A673 (cell line): Measurements from ENCODE around the gene NECTIN3.

Source experiments
- EZH2 ChIP-seq: fragments of 200-600 bp; sonication (generic); IDR thresholded peaks from 2 replicates; pipeline ENCODE4 v1.6.1; 2017; ENCODE audit warnings: borderline replicate concordance, low read depth, mild to moderate bottlenecking, mixed read lengths, antibody characterized with exemption, low read length; ENCODE audit not compliant: poor library complexity, severe bottlenecking
- TF ChIP-seq, protein P1 (sequence below): fragments of 300-800, 200-600 bp; sonication (generic); conservative IDR thresholded peaks from 2 replicates; pipeline ENCODE4 v1.5.1; 2017; ENCODE audit warnings: low read depth, mild to moderate bottlenecking, antibody characterized with exemption, low read length, moderate library complexity, mixed read lengths

DNA sequence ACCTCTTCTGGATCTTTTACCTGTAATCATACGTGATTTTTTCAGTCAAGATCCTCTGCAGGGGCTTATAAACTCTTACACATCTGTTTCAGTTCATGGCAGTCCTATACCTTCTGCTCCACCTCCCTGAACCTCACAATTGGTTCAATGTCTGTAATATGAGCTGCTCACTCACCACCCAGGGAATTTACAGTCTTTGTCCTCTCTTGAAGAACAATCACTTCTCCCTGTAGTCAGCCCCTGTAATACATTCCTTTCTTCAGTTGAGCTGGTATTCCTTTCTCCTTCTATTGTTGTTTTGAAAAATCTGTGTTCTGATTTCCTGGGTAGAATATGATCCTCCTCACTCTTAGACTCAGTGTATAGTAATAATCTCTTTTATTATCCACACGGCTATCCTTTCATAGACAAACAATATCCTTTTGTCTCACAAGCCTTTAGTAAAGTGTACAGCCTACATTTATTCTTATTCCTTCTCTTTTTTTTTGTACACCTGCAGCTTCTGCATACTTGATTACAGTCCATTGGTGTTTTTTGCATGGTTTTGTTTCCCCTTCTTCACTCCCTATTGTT, 101.8 kb downstream of the NECTIN3 start:
- TF ChIP-seq, protein P1, sequence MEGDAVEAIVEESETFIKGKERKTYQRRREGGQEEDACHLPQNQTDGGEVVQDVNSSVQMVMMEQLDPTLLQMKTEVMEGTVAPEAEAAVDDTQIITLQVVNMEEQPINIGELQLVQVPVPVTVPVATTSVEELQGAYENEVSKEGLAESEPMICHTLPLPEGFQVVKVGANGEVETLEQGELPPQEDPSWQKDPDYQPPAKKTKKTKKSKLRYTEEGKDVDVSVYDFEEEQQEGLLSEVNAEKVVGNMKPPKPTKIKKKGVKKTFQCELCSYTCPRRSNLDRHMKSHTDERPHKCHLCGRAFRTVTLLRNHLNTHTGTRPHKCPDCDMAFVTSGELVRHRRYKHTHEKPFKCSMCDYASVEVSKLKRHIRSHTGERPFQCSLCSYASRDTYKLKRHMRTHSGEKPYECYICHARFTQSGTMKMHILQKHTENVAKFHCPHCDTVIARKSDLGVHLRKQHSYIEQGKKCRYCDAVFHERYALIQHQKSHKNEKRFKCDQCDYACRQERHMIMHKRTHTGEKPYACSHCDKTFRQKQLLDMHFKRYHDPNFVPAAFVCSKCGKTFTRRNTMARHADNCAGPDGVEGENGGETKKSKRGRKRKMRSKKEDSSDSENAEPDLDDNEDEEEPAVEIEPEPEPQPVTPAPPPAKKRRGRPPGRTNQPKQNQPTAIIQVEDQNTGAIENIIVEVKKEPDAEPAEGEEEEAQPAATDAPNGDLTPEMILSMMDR = no peak
- TF ChIP-seq EZH2 = no peak
